Adrenal gland (tissue), 5 donors: ENCODE results near the gene RPL26.

ENCODE experiments used
- POLR2A ChIP-seq, 2 donors: fragments of 450-650 bp; IDR thresholded peaks; one replicate each; pipeline ENCODE4 v1.6.1; 2017; ENCODE audit warnings: antibody characterized with exemption in 2 of 2, mild to moderate bottlenecking in 2 of 2, moderate library complexity in 1 of 2
- TF ChIP-seq, protein P1 (sequence below), 6 experiments: fragments of 450-650 bp in 4 of 6; fragments of 200-600 bp in 2 of 6; sonication (generic) in 1 of 6; IDR thresholded peaks; 1 replicate in 5 of 6; 2 replicates in 1 of 6; pipeline versions ENCODE4 v1.5.1 to v1.8.0; 2016 to 2021; ENCODE audit warnings: antibody characterized with exemption in 6 of 6, mild to moderate bottlenecking in 2 of 6, moderate library complexity in 1 of 6
- donor health status: DM: no; HTN: no; CAD: no.

GRCh38 chr17:8426094-8426720, 43.2 kb upstream of the RPL26 start:
- TF ChIP-seq, protein P1, sequence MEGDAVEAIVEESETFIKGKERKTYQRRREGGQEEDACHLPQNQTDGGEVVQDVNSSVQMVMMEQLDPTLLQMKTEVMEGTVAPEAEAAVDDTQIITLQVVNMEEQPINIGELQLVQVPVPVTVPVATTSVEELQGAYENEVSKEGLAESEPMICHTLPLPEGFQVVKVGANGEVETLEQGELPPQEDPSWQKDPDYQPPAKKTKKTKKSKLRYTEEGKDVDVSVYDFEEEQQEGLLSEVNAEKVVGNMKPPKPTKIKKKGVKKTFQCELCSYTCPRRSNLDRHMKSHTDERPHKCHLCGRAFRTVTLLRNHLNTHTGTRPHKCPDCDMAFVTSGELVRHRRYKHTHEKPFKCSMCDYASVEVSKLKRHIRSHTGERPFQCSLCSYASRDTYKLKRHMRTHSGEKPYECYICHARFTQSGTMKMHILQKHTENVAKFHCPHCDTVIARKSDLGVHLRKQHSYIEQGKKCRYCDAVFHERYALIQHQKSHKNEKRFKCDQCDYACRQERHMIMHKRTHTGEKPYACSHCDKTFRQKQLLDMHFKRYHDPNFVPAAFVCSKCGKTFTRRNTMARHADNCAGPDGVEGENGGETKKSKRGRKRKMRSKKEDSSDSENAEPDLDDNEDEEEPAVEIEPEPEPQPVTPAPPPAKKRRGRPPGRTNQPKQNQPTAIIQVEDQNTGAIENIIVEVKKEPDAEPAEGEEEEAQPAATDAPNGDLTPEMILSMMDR (IDR thresholded peaks at IDR 0.05): no peak
- TF ChIP-seq POLR2A (IDR thresholded peaks at IDR 0.05): no peak
